ENCODE data around the gene TUBB2B. TPM values are rescaled to one million over a fixed set of nuclear protein-coding genes. Genes with fewer than 3 reads are reported as not detected.

The TUBB2B gene
- total RNA-seq, 1 donor from 2014 or later: 144 TPM

DNA sequence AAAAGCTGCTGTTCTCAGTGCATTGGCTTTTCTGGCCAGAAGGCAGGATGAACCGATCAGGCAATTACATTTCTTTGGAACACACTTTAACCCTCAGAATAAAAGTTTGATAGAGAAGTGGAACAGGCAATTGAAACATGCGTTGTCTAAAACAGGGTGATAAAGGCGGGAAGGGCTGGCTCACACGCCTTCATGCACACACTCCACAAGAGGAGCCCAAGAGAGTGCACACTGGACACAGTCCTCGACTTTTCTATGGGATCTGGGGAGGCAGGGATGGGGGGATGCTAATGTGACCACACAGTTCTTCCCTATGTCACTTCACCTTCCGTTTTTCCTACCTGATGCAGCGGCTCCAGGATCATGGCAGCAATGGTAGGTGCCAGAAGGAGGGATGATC, 39.2 kb downstream of the TUBB2B start:
- Histone ChIP-seq H2AFZ (ENCODE audit: low read depth, low read length) (no peak overlapping the region), H3K4me1 (ENCODE audit: insufficient read depth, low read length) (peaks cover under 1% of the 10 kb centered on the region), H3K4me2 (ENCODE audit: low read length) (no peak overlapping the region), H3K27me3 (ENCODE audit: insufficient read depth, low read length) (peaks cover 4% of the 10 kb centered on the region), H3K36me3 (ENCODE audit: insufficient read depth, low read length) (no peaks in the 10 kb centered on the region), H3K4me3 (ENCODE audit: insufficient read depth, low read depth, low read length) (no peak overlapping the region), H4K20me1 (ENCODE audit: insufficient read depth, low read length) (no peaks in the 10 kb centered on the region), H3K9ac (ENCODE audit: low read length) (no peak overlapping the region), H3K79me2 (ENCODE audit: insufficient read depth, low read length) (no peaks in the 10 kb centered on the region), H3K9me3 (ENCODE audit: insufficient read depth, low read depth, low read length) (no peaks in the 10 kb centered on the region), H3K27ac (ENCODE audit: low read depth, low read length) (no peak overlapping the region)
- Mint-ChIP-seq H3K27ac (ENCODE audit: unreplicated experiment) (no peak overlapping the region), H3K9me3 (ENCODE audit: unreplicated experiment) (peaks cover 7% of the 10 kb centered on the region), H3K4me3 (ENCODE audit: unreplicated experiment) (no peak overlapping the region), H3K36me3 (ENCODE audit: low read depth, unreplicated experiment) (peaks cover 2% of the 10 kb centered on the region), H3K4me1 (ENCODE audit: low read depth, unreplicated experiment) (peaks cover 6% of the 10 kb centered on the region), H3K27me3 (ENCODE audit: low read depth, unreplicated experiment) (peaks cover 10% of the 10 kb centered on the region)
- TF ChIP-seq, protein P1, sequence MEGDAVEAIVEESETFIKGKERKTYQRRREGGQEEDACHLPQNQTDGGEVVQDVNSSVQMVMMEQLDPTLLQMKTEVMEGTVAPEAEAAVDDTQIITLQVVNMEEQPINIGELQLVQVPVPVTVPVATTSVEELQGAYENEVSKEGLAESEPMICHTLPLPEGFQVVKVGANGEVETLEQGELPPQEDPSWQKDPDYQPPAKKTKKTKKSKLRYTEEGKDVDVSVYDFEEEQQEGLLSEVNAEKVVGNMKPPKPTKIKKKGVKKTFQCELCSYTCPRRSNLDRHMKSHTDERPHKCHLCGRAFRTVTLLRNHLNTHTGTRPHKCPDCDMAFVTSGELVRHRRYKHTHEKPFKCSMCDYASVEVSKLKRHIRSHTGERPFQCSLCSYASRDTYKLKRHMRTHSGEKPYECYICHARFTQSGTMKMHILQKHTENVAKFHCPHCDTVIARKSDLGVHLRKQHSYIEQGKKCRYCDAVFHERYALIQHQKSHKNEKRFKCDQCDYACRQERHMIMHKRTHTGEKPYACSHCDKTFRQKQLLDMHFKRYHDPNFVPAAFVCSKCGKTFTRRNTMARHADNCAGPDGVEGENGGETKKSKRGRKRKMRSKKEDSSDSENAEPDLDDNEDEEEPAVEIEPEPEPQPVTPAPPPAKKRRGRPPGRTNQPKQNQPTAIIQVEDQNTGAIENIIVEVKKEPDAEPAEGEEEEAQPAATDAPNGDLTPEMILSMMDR (IDR thresholded peaks at IDR 0.05; ENCODE audit: insufficient read depth, low read depth, low read length): no peak
- DNase-seq (ENCODE audit: low read depth) (no peak), FAIRE-seq (no peak)

GRCh38 chr6:3186974-3187382, 40.5 kb downstream of the TUBB2B start:
- peaks cover 7% of the 10 kb centered on the region for H3K9me3 Mint-ChIP-seq (ENCODE audit: unreplicated experiment)

DNA sequence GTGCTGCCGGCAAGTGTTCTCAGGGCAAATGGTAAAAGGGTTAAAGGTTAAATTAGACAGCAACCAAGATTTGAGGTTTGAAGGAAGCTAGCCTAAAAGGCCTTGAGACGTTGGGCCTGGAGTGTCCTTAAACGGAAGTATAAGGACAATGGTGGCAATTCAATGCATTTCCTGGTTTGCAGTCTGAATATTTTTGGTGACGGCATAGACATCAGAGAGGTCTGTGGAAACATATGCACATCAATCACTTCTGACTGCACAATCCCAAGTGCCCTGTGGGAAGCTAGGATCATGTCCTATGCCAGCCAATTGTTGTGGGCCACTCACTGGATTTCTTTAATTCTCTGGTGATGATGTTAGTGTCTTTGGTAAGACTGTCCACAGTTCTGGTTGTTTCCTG, 44.4 kb downstream of the TUBB2B start:
- no peak overlapping the region for H3K4me2 ChIP-seq (ENCODE audit: low read length)
- Mint-ChIP-seq H3K27ac (ENCODE audit: unreplicated experiment) (no peak overlapping the region), H3K27me3 (ENCODE audit: low read depth, unreplicated experiment) (peaks cover 13% of the 10 kb centered on the region), H3K4me3 (ENCODE audit: unreplicated experiment) (no peak overlapping the region), H3K9me3 (ENCODE audit: unreplicated experiment) (peaks cover 7% of the 10 kb centered on the region), H3K4me1 (ENCODE audit: low read depth, unreplicated experiment) (no peaks in the 10 kb centered on the region), H3K36me3 (ENCODE audit: low read depth, unreplicated experiment) (peaks cover 2% of the 10 kb centered on the region)
- H3K9ac ChIP-seq (ENCODE audit: low read length): no peak overlapping the region
- no peaks in the 10 kb centered on the region for H3K4me1 ChIP-seq (ENCODE audit: insufficient read depth, low read length)
- no peak overlapping the region for H3K4me3 ChIP-seq (ENCODE audit: insufficient read depth, low read depth, low read length)
- TF ChIP-seq EZH2 (IDR thresholded peaks at IDR 0.05; ENCODE audit: insufficient read depth, low read length): no peak
- TF ChIP-seq, protein P1 (IDR thresholded peaks at IDR 0.05; ENCODE audit: insufficient read depth, low read depth, low read length): no peak
- DNase-seq (ENCODE audit: low read depth): no peak
- peaks cover 4% of the 10 kb centered on the region for H3K27me3 ChIP-seq (ENCODE audit: insufficient read depth, low read length)
- H2AFZ ChIP-seq (ENCODE audit: low read depth, low read length): no peak overlapping the region
- no peak overlapping the region for H3K27ac ChIP-seq (ENCODE audit: low read depth, low read length)
- no peaks in the 10 kb centered on the region for H4K20me1 ChIP-seq (ENCODE audit: insufficient read depth, low read length)
- no peaks in the 10 kb centered on the region for H3K36me3 ChIP-seq (ENCODE audit: insufficient read depth, low read length)
- no peaks in the 10 kb centered on the region for H3K79me2 ChIP-seq (ENCODE audit: insufficient read depth, low read length)
- H3K9me3 ChIP-seq (ENCODE audit: insufficient read depth, low read depth, low read length): no peaks in the 10 kb centered on the region
- FAIRE-seq: no peak

More at GRCh38 chr6:3186974-3187382, 40.5 kb downstream of the TUBB2B start:
- Mint-ChIP-seq H3K36me3 (ENCODE audit: low read depth, unreplicated experiment) (peaks cover 2% of the 10 kb centered on the region), H3K4me1 (ENCODE audit: low read depth, unreplicated experiment) (peaks cover 6% of the 10 kb centered on the region), H3K27me3 (ENCODE audit: low read depth, unreplicated experiment) (peaks cover 10% of the 10 kb centered on the region), H3K4me3 (ENCODE audit: unreplicated experiment) (no peak overlapping the region), H3K27ac (ENCODE audit: unreplicated experiment) (no peak overlapping the region)
- no peak overlapping the region for H2AFZ ChIP-seq (ENCODE audit: low read depth, low read length)
- H3K4me3 ChIP-seq (ENCODE audit: insufficient read depth, low read depth, low read length): no peak overlapping the region
- no peaks in the 10 kb centered on the region for H3K79me2 ChIP-seq (ENCODE audit: insufficient read depth, low read length)
- FAIRE-seq (no peak), DNase-seq (ENCODE audit: low read depth) (no peak)
- H3K27me3 ChIP-seq (ENCODE audit: insufficient read depth, low read length): peaks cover 4% of the 10 kb centered on the region
- no peaks in the 10 kb centered on the region for H3K36me3 ChIP-seq (ENCODE audit: insufficient read depth, low read length)
- H3K4me1 ChIP-seq (ENCODE audit: insufficient read depth, low read length): no peaks in the 10 kb centered on the region
- no peak for TF ChIP-seq EZH2 (IDR thresholded peaks at IDR 0.05; ENCODE audit: insufficient read depth, low read length)
- H4K20me1 ChIP-seq (ENCODE audit: insufficient read depth, low read length): no peaks in the 10 kb centered on the region
- no peak overlapping the region for H3K27ac ChIP-seq (ENCODE audit: low read depth, low read length)
- no peak overlapping the region for H3K9ac ChIP-seq (ENCODE audit: low read length)
- no peaks in the 10 kb centered on the region for H3K9me3 ChIP-seq (ENCODE audit: insufficient read depth, low read depth, low read length)
- no peak overlapping the region for H3K4me2 ChIP-seq (ENCODE audit: low read length)
